NB4 (cell line): Measurements from ENCODE around the gene MPZL1.

Experiments
- MAX ChIP-seq: IDR thresholded peaks from 2 replicates; pipeline ENCODE4 v1.6.1; 2011; ENCODE audit warnings: low read depth, low read length
- POLR2A ChIP-seq: IDR thresholded peaks from 2 replicates; pipeline ENCODE4 v1.6.1; 2011; ENCODE audit warnings: mild to moderate bottlenecking; ENCODE audit not compliant: insufficient read length; ENCODE audit errors: extremely low read depth
- TF ChIP-seq, protein P1 (sequence below): IDR thresholded peaks from one replicate; pipeline ENCODE4 v1.5.1; 2012; ENCODE audit warnings: low read depth, low read length

DNA sequence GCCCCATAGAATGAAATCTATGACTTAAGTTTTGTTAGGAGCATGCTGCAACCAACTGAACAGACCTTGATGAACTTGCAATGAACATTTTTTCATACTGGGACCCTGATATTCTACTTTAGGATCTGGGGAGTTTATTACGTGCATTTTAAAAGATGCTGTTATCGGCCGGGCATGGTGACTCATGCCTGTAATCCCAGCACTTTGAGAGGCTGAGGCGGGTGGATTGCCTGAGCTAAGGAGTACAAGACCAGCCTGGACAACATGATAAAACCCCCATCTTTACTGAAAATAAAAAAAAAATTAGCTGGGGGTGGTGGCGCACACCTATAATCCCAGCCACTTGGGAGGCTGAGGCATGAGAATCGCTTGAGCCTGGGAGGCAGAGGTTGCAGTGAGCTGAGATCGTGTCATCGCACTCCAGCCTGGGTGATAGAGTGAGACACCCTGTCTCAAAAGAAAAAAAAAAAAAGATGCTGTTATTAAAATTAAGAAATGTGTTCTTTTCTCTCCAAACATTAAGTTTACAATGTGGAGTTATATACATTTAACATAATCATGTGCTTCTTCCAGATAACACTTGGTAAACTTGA is 7.1 kb downstream of the MPZL1 start:
- TF ChIP-seq, protein P1, sequence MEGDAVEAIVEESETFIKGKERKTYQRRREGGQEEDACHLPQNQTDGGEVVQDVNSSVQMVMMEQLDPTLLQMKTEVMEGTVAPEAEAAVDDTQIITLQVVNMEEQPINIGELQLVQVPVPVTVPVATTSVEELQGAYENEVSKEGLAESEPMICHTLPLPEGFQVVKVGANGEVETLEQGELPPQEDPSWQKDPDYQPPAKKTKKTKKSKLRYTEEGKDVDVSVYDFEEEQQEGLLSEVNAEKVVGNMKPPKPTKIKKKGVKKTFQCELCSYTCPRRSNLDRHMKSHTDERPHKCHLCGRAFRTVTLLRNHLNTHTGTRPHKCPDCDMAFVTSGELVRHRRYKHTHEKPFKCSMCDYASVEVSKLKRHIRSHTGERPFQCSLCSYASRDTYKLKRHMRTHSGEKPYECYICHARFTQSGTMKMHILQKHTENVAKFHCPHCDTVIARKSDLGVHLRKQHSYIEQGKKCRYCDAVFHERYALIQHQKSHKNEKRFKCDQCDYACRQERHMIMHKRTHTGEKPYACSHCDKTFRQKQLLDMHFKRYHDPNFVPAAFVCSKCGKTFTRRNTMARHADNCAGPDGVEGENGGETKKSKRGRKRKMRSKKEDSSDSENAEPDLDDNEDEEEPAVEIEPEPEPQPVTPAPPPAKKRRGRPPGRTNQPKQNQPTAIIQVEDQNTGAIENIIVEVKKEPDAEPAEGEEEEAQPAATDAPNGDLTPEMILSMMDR, result no peak
- TF ChIP-seq MAX, result no peak
- no peak for TF ChIP-seq POLR2A
